Stomach (tissue), 9 donors: ENCODE measurements around the gene GRM3. TPM values are rescaled to one million over a fixed set of nuclear protein-coding genes. Genes with fewer than 3 reads are reported as not detected.

ENCODE experiments used
- DNase-seq, 2 donors: peaks; one replicate each; pipeline versions ENCODE4 v3.0.0 to v3.0.0-alpha.2; 2013 to 2019
- H3K27ac ChIP-seq, 5 donors: fragments of 200-600 bp in 4 of 5; sonication (generic) in 4 of 5; one replicate each; pipeline ENCODE4 v1.5.1; 2013 to 2019; ENCODE audit warnings: mild to moderate bottlenecking in 1 of 5, moderate library complexity in 1 of 5
- H3K27me3 ChIP-seq, 3 donors: fragments of 200-600 bp; sonication (generic); one replicate each; pipeline ENCODE4 v1.5.1; 2017 to 2019; ENCODE audit warnings: mixed run types in 1 of 3
- H3K36me3 ChIP-seq, 4 donors: fragments of 200-600 bp; sonication (generic); 1 replicate in 3 of 4; 2 replicates in 1 of 4; pipeline ENCODE4 v1.5.1; 2016 to 2019
- H3K4me1 ChIP-seq, 4 donors: fragments of 200-600 bp; sonication (generic); one replicate each; pipeline ENCODE4 v1.5.1; 2016 to 2019
- H3K4me3 ChIP-seq, 4 donors: fragments of 200-600 bp; sonication (generic) in 3 of 4; one replicate each; pipeline ENCODE4 v1.5.1; 2016 to 2019; ENCODE audit warnings: mild to moderate bottlenecking in 1 of 4
- H3K9me3 ChIP-seq, 4 donors: fragments of 200-600 bp; sonication (generic); one replicate each; pipeline ENCODE4 v1.5.1; 2016 to 2019
- EP300 ChIP-seq: sonication (generic); formaldehyde crosslinking; IDR thresholded peaks from one replicate; pipeline ENCODE4 v1.6.1; 2017; ENCODE audit warnings: antibody characterized with exemption
- POLR2A ChIP-seq, 4 donors: fragments of 450-650 bp; IDR thresholded peaks; one replicate each; pipeline ENCODE4 v1.6.1; 2016; ENCODE audit warnings: antibody characterized with exemption in 4 of 4, control low read depth in 2 of 4, mild to moderate bottlenecking in 1 of 4, moderate library complexity in 1 of 4
- POLR2AphosphoS5 ChIP-seq, 3 donors: sonication (generic); formaldehyde crosslinking; IDR thresholded peaks; one replicate each; pipeline ENCODE4 v1.6.1; 2016; ENCODE audit warnings: antibody characterized with exemption in 3 of 3
- WGBS, 5 donors: extraction: QIAGEN DNeasy Blood & Tissue Kit in 3 of 5; methylation state at CpG; one replicate each; pipeline versions ENCODE4 v1.1.5 to v1.1.7; 2013 to 2018; 5-methylcytosine and 5-hydroxymethylcytosine counted together
- intact Hi-C: fragments of 100-400 bp; cut with DNase I; formaldehyde crosslinking; loops from one replicate; pipeline ENCODE4 v1.15.1; 2023; ENCODE audit warnings: low total_unique reads
- polyA plus RNA-seq, 3 donors: library from polyadenylated mRNA; stranded (reverse); fragments of 200-250 nt; gene quantifications; one replicate each; pipeline ENCODE4 v1.2.3, GENCODE V29; 2013
- total RNA-seq, 5 donors: library from RNA; depleted of rRNA; stranded (reverse); fragments of >200 nt; gene quantifications; one replicate each; pipeline versions ENCODE4 v1.1.0 to v1.2.3, GENCODE V29; 2014 to 2016
- TF ChIP-seq, protein P1 (sequence below), 7 experiments: fragments of 450-650 bp in 4 of 7; fragments of 200-600 bp in 3 of 7; sonication (generic) in 3 of 7; IDR thresholded peaks; one replicate each; pipeline ENCODE4 v1.5.1; 2016 to 2019; ENCODE audit warnings: antibody characterized with exemption in 7 of 7, control low read depth in 2 of 7, mild to moderate bottlenecking in 1 of 7
- donor health status: healthy with polysubstance abuse.
- donor health status: Bipolar disorder and iron deficiency.
- donor health status: healthy.

Gene GRM3
- total and polyA plus RNA-seq, 8 donors, result 0.55 TPM; not detected in 7

DNA sequence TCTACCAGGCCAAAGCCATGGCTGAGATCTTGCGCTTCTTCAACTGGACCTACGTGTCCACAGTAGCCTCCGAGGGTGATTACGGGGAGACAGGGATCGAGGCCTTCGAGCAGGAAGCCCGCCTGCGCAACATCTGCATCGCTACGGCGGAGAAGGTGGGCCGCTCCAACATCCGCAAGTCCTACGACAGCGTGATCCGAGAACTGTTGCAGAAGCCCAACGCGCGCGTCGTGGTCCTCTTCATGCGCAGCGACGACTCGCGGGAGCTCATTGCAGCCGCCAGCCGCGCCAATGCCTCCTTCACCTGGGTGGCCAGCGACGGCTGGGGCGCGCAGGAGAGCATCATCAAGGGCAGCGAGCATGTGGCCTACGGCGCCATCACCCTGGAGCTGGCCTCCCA, 142.7 kb downstream of the GRM3 start:
- no peak for DNase-seq
- Histone ChIP-seq H3K9me3 (peaks cover 0 to 4% (median 0%) of the 10 kb centered on the region in 4 donors), H3K27ac (no peak overlapping the region), H3K36me3 (no peaks in the 10 kb centered on the region), H3K4me3 (no peak overlapping the region), H3K4me1 (no peaks in the 10 kb centered on the region), H3K27me3 (no peaks in the 10 kb centered on the region)
- intact Hi-C loops, result no loop called here
- WGBS, 5 donors, result 97 to 99% (median 98%) methylated on average over 36 of the region's 36 CpGs
- TF ChIP-seq POLR2A (IDR thresholded peaks at IDR 0.05) (no peak), EP300 (no peak), POLR2AphosphoS5 (IDR thresholded peaks at IDR 0.05) (no peak)
- TF ChIP-seq, protein P1, sequence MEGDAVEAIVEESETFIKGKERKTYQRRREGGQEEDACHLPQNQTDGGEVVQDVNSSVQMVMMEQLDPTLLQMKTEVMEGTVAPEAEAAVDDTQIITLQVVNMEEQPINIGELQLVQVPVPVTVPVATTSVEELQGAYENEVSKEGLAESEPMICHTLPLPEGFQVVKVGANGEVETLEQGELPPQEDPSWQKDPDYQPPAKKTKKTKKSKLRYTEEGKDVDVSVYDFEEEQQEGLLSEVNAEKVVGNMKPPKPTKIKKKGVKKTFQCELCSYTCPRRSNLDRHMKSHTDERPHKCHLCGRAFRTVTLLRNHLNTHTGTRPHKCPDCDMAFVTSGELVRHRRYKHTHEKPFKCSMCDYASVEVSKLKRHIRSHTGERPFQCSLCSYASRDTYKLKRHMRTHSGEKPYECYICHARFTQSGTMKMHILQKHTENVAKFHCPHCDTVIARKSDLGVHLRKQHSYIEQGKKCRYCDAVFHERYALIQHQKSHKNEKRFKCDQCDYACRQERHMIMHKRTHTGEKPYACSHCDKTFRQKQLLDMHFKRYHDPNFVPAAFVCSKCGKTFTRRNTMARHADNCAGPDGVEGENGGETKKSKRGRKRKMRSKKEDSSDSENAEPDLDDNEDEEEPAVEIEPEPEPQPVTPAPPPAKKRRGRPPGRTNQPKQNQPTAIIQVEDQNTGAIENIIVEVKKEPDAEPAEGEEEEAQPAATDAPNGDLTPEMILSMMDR (IDR thresholded peaks at IDR 0.05), result no peak

DNA sequence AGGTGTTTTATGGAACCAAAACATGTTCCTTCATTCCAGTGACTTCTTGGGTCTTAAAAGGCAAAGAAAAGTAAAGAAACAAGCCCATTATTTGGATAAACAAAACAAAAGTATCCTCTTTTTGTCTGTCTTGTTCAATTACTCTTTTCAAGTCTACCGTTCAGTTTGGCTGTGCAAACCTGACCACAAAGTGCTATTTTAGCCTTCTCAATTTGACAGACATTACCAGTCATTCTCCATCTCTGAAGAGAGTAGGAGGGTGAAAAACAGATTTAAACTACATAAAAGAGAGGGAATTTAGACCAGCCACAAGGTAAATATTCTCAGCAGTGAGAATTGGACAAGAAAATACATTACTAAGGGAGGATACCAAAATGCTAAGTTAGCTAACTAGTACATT, 145.2 kb downstream of the GRM3 start:
- Histone ChIP-seq H3K4me1 (no peaks in the 10 kb centered on the region), H3K27me3 (no peaks in the 10 kb centered on the region), H3K4me3 (no peak overlapping the region), H3K27ac (no peak overlapping the region), H3K9me3 (peaks cover 0 to 4% (median 0%) of the 10 kb centered on the region in 4 donors), H3K36me3 (no peaks in the 10 kb centered on the region)
- no peak for DNase-seq
- TF ChIP-seq POLR2AphosphoS5 (IDR thresholded peaks at IDR 0.05) (no peak), EP300 (no peak), POLR2A (IDR thresholded peaks at IDR 0.05) (no peak)
- TF ChIP-seq, protein P1 (IDR thresholded peaks at IDR 0.05), result no peak
- 47 to 58% (median 51%) methylated on average over 1 of the region's 1 CpG for WGBS, 5 donors
- intact Hi-C loops, result no loop called here

DNA sequence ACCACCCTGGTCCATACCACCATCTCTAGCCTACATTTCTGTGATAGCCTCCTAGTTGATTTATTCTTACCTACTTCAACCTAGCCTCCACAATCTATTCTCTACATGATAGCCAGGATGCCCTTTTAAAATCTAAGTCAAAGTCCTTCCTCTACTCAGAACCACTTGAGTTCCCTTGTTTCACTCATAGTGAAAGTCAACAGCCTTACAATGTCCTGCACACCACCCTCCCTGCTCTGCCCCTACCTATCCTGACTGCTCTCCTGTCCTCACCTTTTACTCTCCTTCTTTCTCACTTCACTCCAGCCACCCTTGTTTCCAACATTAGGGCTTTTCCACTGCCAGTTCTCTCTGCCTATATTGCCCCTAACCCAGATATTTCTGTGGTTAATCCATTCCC, 146.7 kb downstream of the GRM3 start:
- intact Hi-C loops, result no loop called here
- Histone ChIP-seq H3K4me1 (no peaks in the 10 kb centered on the region), H3K27ac (no peak overlapping the region), H3K4me3 (no peak overlapping the region), H3K36me3 (no peaks in the 10 kb centered on the region), H3K9me3 (peaks cover 0 to 4% (median 0%) of the 10 kb centered on the region in 4 donors), H3K27me3 (no peaks in the 10 kb centered on the region)
- no peak for TF ChIP-seq POLR2A (IDR thresholded peaks at IDR 0.05)
- TF ChIP-seq EP300, result no peak
- no peak for TF ChIP-seq POLR2AphosphoS5 (IDR thresholded peaks at IDR 0.05)
- TF ChIP-seq, protein P1 (IDR thresholded peaks at IDR 0.05), result no peak
- no peak for DNase-seq

DNA sequence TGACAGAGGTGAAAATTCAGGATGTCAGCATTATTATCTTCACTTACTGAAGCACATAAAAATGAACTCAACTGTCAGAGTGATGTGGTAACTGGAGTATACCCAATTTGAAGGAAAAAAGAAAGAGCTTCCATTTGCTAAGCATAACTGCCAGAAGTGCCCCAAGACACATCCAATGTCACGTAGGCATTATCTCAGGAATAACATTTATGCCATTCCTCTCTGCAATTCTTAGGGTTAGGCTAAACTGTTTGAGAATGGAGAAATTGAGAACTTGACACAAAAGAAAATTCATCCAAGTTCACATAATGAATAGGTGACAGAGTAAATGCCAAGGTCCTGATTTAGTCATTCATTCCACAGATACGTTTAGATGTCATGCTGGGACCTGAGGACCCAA, 148.6 kb downstream of the GRM3 start:
- no peak for TF ChIP-seq POLR2A (IDR thresholded peaks at IDR 0.05)
- TF ChIP-seq EP300, result no peak
- TF ChIP-seq, protein P1 (IDR thresholded peaks at IDR 0.05), result no peak
- TF ChIP-seq POLR2AphosphoS5 (IDR thresholded peaks at IDR 0.05), result no peak
- intact Hi-C loops, result no loop called here
- WGBS, 5 donors, result 65 to 78% (median 71%) methylated on average over 2 of the region's 2 CpGs
- Histone ChIP-seq H3K4me1 (no peaks in the 10 kb centered on the region), H3K27me3 (no peaks in the 10 kb centered on the region), H3K9me3 (peaks cover 0 to 8% (median 0%) of the 10 kb centered on the region in 4 donors), H3K27ac (no peak overlapping the region), H3K4me3 (no peak overlapping the region), H3K36me3 (no peaks in the 10 kb centered on the region)
- no peak for DNase-seq
